GM10266 (cell line): ENCODE results near the gene B9D1.

Experiments used
- DNase-seq: peaks from one replicate; pipeline ENCODE4 v3.0.0; 2012; ENCODE audit errors: extremely low spot score
- CTCF ChIP-seq: IDR thresholded peaks from 2 replicates; pipeline ENCODE4 v1.5.1; 2012; ENCODE audit warnings: mild to moderate bottlenecking, low read depth; ENCODE audit not compliant: control insufficient read depth, insufficient read depth; ENCODE audit errors: missing control alignments

The B9D1 gene

GRCh38 chr17:19362277-19363113 lies at the start of gene B9D1:
B9D1 (minus strand) TSS chr17:19362723; CDS start chr17:19362569, 154 bp downstream.
- peak; percentile 94 for TF ChIP-seq CTCF

GRCh38 chr17:19411631-19412030 lies 49.1 kb upstream of the B9D1 start:
- no peak for TF ChIP-seq CTCF
- DNase-seq: no peak

More at GRCh38 chr17:19362277-19363113, at the start of gene B9D1:
- DNase-seq: peak; percentile 97

- DNase-seq: no peak
Observed at GRCh38 chr17:19410875-19411620, 48.5 kb upstream of the B9D1 start, which contains the start of gene RNF112. RNF112 (plus strand) TSS chr17:19411232; CDS start chr17:19411409, 177 bp downstream.

GRCh38 chr17:19410091-19410490 lies 47.6 kb upstream of the B9D1 start:
- no peak for DNase-seq
- no peak for TF ChIP-seq CTCF

More at GRCh38 chr17:19410875-19411620, 48.5 kb upstream of the B9D1 start, which contains the start of gene RNF112:
- TF ChIP-seq CTCF: no peak

- no peak for TF ChIP-seq CTCF
- no peak for DNase-seq
Observed at GRCh38 chr17:19409509-19409908, 47.0 kb upstream of the B9D1 start.

- DNase-seq: no peak
- TF ChIP-seq CTCF: no peak
Observed at GRCh38 chr17:19409066-19409465, 46.5 kb upstream of the B9D1 start.
